ENCODE measurements around the gene TREML4. TPM values are rescaled to one million over a fixed set of nuclear protein-coding genes. Genes with fewer than 3 reads are reported as not detected.
A peak's percentile ranks its signal among the peaks of the same experiment; 100 is the strongest.

TREML4 gene
- total and polyA plus RNA-seq, 2 experiments from 2014 or later: not detected

- no peak for DNase-seq (ENCODE audit: low read depth in 1 of 2, low spot score in 1 of 2)
- Histone ChIP-seq H3K27me3 (peaks cover 6% of the 10 kb centered on the region), H3K9me3 (ENCODE audit: low read depth) (no peaks in the 10 kb centered on the region), H3K4me3 (no peak overlapping the region), H3K4me1 (ENCODE audit: low read depth) (no peaks in the 10 kb centered on the region), H3K36me3 (no peaks in the 10 kb centered on the region), H3K27ac (no peak overlapping the region)
- no peak for TF ChIP-seq CTCF (IDR thresholded peaks at IDR 0.05; ENCODE audit: low read depth, low read length)
Observed at GRCh38 chr6:41256383-41256782, 28.2 kb downstream of the TREML4 start.

- no peaks in the 10 kb centered on the region for H3K4me1 ChIP-seq (ENCODE audit: low read depth)
- peak in 1 of 2 donors; percentile 90 for DNase-seq (ENCODE audit: low read depth in 1 of 2, low spot score in 1 of 2)
- H3K9me3 ChIP-seq (ENCODE audit: low read depth): no peaks in the 10 kb centered on the region
- H3K36me3 ChIP-seq: no peaks in the 10 kb centered on the region
- TF ChIP-seq CTCF (IDR thresholded peaks at IDR 0.05; ENCODE audit: low read depth, low read length): no peak
- H3K27ac ChIP-seq: no peak overlapping the region
- H3K27me3 ChIP-seq: peaks cover 4% of the 10 kb centered on the region
- H3K4me3 ChIP-seq: no peak overlapping the region
Observed at GRCh38 chr6:41257369-41258195, 29.4 kb downstream of the TREML4 start.

GRCh38 chr6:41258196-41258493 lies 30.0 kb downstream of the TREML4 start:
- H3K4me1 ChIP-seq (ENCODE audit: low read depth): no peaks in the 10 kb centered on the region
- no peak overlapping the region for H3K4me3 ChIP-seq
- DNase-seq (ENCODE audit: low read depth in 1 of 2, low spot score in 1 of 2): peak in 1 of 2 donors; percentile 4
- TF ChIP-seq CTCF (IDR thresholded peaks at IDR 0.05; ENCODE audit: low read depth, low read length): no peak
- no peaks in the 10 kb centered on the region for H3K27me3 ChIP-seq
- H3K36me3 ChIP-seq: no peaks in the 10 kb centered on the region
- H3K9me3 ChIP-seq (ENCODE audit: low read depth): no peaks in the 10 kb centered on the region
- H3K27ac ChIP-seq: no peak overlapping the region

- Histone ChIP-seq H3K9me3 (ENCODE audit: low read depth) (no peaks in the 10 kb centered on the region), H3K27me3 (no peaks in the 10 kb centered on the region), H3K4me3 (no peak overlapping the region), H3K27ac (no peak overlapping the region), H3K36me3 (no peaks in the 10 kb centered on the region), H3K4me1 (ENCODE audit: low read depth) (no peaks in the 10 kb centered on the region)
- no peak for TF ChIP-seq CTCF (IDR thresholded peaks at IDR 0.05; ENCODE audit: low read depth, low read length)
- no peak for DNase-seq (ENCODE audit: low read depth in 1 of 2, low spot score in 1 of 2)
Observed at GRCh38 chr6:41262401-41262800, 34.3 kb downstream of the TREML4 start.

GRCh38 chr6:41263267-41263666 lies 35.1 kb downstream of the TREML4 start:
- Histone ChIP-seq H3K9me3 (ENCODE audit: low read depth) (no peaks in the 10 kb centered on the region), H3K4me3 (no peak overlapping the region), H3K4me1 (ENCODE audit: low read depth) (no peaks in the 10 kb centered on the region), H3K27ac (no peak overlapping the region), H3K36me3 (no peaks in the 10 kb centered on the region), H3K27me3 (no peaks in the 10 kb centered on the region)
- TF ChIP-seq CTCF (IDR thresholded peaks at IDR 0.05; ENCODE audit: low read depth, low read length): no peak
- DNase-seq (ENCODE audit: low read depth in 1 of 2, low spot score in 1 of 2): no peak

All from cardiac muscle cell (in vitro differentiated cells and primary cell).